Measurements from ENCODE around the gene LRRC72. TPM values are rescaled to one million over a fixed set of nuclear protein-coding genes. Genes with fewer than 3 reads are reported as not detected.
A peak's percentile ranks its signal among the peaks of the same experiment; 100 is the strongest.

LRRC72 gene
- total RNA-seq, 1 donor from 2014 or later = not detected

DNA sequence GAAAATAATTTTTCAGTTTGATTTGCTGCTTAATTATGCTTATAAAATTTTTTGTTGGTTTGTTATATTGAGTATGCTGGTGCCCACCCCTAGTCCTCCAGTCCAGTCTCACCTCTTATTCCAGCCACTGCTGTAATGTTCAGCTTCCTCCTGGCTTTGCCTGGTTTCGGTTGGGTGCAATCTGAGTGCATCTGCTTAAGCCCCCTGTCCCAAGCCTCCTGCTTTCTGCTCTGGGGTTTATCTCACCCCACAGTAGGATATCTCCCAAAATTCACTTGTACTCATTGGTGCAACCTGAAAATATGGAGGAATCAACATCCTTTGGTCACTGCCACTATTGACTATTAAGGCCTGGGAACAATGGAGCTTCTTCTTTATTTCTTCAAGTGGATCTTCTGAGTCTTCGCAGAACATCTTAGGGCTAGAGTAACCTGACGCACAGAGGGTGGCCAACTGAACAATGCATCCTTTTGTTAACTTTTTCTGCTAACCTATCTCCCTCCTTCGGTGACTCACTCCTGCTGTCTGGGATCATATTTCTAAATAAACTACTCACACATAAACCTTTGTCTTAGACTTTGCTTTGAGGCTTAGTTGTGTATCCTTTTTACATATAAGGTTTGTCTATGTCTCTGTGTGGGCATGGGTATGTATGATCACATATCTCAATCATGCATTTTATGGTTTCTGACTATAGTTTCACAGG, 42.0 kb upstream of the LRRC72 start:
- peak overlapping the region; percentile 44 for H3K4me2 ChIP-seq (ENCODE audit: low read length)
- FAIRE-seq = peak; percentile 63
- no peak overlapping the region for H2AFZ ChIP-seq (ENCODE audit: low read depth, low read length)

GRCh38 chr7:16491148-16491547, 35.5 kb upstream of the LRRC72 start:
- no peak overlapping the region for H3K9ac ChIP-seq (ENCODE audit: low read length)
- peak overlapping the region; percentile 36 for H3K27ac Mint-ChIP-seq (ENCODE audit: unreplicated experiment)
- peaks cover 9% of the 10 kb centered on the region for H3K4me1 ChIP-seq (ENCODE audit: insufficient read depth, low read length)
- H3K36me3 Mint-ChIP-seq (ENCODE audit: low read depth, unreplicated experiment) = peaks cover 2% of the 10 kb centered on the region
- H4K20me1 ChIP-seq (ENCODE audit: insufficient read depth, low read length) = no peaks in the 10 kb centered on the region
- no peak for FAIRE-seq
- H3K27me3 Mint-ChIP-seq (ENCODE audit: low read depth, unreplicated experiment) = no peaks in the 10 kb centered on the region
- H3K4me1 Mint-ChIP-seq (ENCODE audit: low read depth, unreplicated experiment) = peaks cover 23% of the 10 kb centered on the region
- no peak for DNase-seq (ENCODE audit: low read depth)
- H3K36me3 ChIP-seq (ENCODE audit: insufficient read depth, low read length) = no peaks in the 10 kb centered on the region
- no peak overlapping the region for H3K4me3 Mint-ChIP-seq (ENCODE audit: unreplicated experiment)
- TF ChIP-seq EZH2 (IDR thresholded peaks at IDR 0.05; ENCODE audit: insufficient read depth, low read length) (no peak), CTCF (IDR thresholded peaks at IDR 0.05; ENCODE audit: insufficient read depth, low read depth, low read length) (no peak)
- peaks cover 2% of the 10 kb centered on the region for H3K9me3 Mint-ChIP-seq (ENCODE audit: unreplicated experiment)
- no peak overlapping the region for H3K4me3 ChIP-seq (ENCODE audit: insufficient read depth, low read depth, low read length)
- H3K27me3 ChIP-seq (ENCODE audit: insufficient read depth, low read length) = no peaks in the 10 kb centered on the region
- no peaks in the 10 kb centered on the region for H3K9me3 ChIP-seq (ENCODE audit: insufficient read depth, low read depth, low read length)
- H2AFZ ChIP-seq (ENCODE audit: low read depth, low read length) = no peak overlapping the region
- no peaks in the 10 kb centered on the region for H3K79me2 ChIP-seq (ENCODE audit: insufficient read depth, low read length)
- H3K4me2 ChIP-seq (ENCODE audit: low read length) = no peak overlapping the region
- no peak overlapping the region for H3K27ac ChIP-seq (ENCODE audit: low read depth, low read length)

More for the DNA sequence above, 42.0 kb upstream of the LRRC72 start:
- Histone ChIP-seq H3K36me3 (ENCODE audit: insufficient read depth, low read length) (no peaks in the 10 kb centered on the region), H3K27me3 (ENCODE audit: insufficient read depth, low read length) (no peaks in the 10 kb centered on the region), H3K9ac (ENCODE audit: low read length) (no peak overlapping the region), H3K9me3 (ENCODE audit: insufficient read depth, low read depth, low read length) (no peaks in the 10 kb centered on the region), H3K79me2 (ENCODE audit: insufficient read depth, low read length) (no peaks in the 10 kb centered on the region), H3K27ac (ENCODE audit: low read depth, low read length) (peak overlapping the region; percentile 34), H4K20me1 (ENCODE audit: insufficient read depth, low read length) (no peaks in the 10 kb centered on the region), H3K4me1 (ENCODE audit: insufficient read depth, low read length) (peaks cover 10% of the 10 kb centered on the region), H3K4me3 (ENCODE audit: insufficient read depth, low read depth, low read length) (no peak overlapping the region)
- no peak for TF ChIP-seq CTCF (IDR thresholded peaks at IDR 0.05; ENCODE audit: insufficient read depth, low read depth, low read length)
- TF ChIP-seq EZH2 (IDR thresholded peaks at IDR 0.05; ENCODE audit: insufficient read depth, low read length) = no peak
- peaks cover 5% of the 10 kb centered on the region for H3K9me3 Mint-ChIP-seq (ENCODE audit: unreplicated experiment)
- H3K27me3 Mint-ChIP-seq (ENCODE audit: low read depth, unreplicated experiment) = no peaks in the 10 kb centered on the region
- peaks cover 2% of the 10 kb centered on the region for H3K36me3 Mint-ChIP-seq (ENCODE audit: low read depth, unreplicated experiment)
- no peak overlapping the region for H3K27ac Mint-ChIP-seq (ENCODE audit: unreplicated experiment)
- H3K4me1 Mint-ChIP-seq (ENCODE audit: low read depth, unreplicated experiment) = peaks cover 11% of the 10 kb centered on the region
- DNase-seq (ENCODE audit: low read depth) = peak; percentile 94
- H3K4me3 Mint-ChIP-seq (ENCODE audit: unreplicated experiment) = no peak overlapping the region

GRCh38 chr7:16492513-16493062, 34.0 kb upstream of the LRRC72 start:
- peak overlapping the region; percentile 52 for H2AFZ ChIP-seq (ENCODE audit: low read depth, low read length)
- H3K4me3 Mint-ChIP-seq (ENCODE audit: unreplicated experiment) = peak overlapping the region; percentile 34
- peak; percentile 58 for DNase-seq (ENCODE audit: low read depth)
- peak overlapping the region; percentile 20 for H3K27ac ChIP-seq (ENCODE audit: low read depth, low read length)
- H4K20me1 ChIP-seq (ENCODE audit: insufficient read depth, low read length) = no peaks in the 10 kb centered on the region
- peaks cover 9% of the 10 kb centered on the region for H3K4me1 ChIP-seq (ENCODE audit: insufficient read depth, low read length)
- no peaks in the 10 kb centered on the region for H3K9me3 ChIP-seq (ENCODE audit: insufficient read depth, low read depth, low read length)
- TF ChIP-seq EZH2 (IDR thresholded peaks at IDR 0.05; ENCODE audit: insufficient read depth, low read length) = no peak
- peak overlapping the region; percentile 60 for H3K27ac Mint-ChIP-seq (ENCODE audit: unreplicated experiment)
- H3K36me3 Mint-ChIP-seq (ENCODE audit: low read depth, unreplicated experiment) = no peaks in the 10 kb centered on the region
- H3K4me1 Mint-ChIP-seq (ENCODE audit: low read depth, unreplicated experiment) = peaks cover 23% of the 10 kb centered on the region
- H3K27me3 Mint-ChIP-seq (ENCODE audit: low read depth, unreplicated experiment) = no peaks in the 10 kb centered on the region
- no peak overlapping the region for H3K4me3 ChIP-seq (ENCODE audit: insufficient read depth, low read depth, low read length)
- H3K9me3 Mint-ChIP-seq (ENCODE audit: unreplicated experiment) = no peaks in the 10 kb centered on the region
- peak overlapping the region; percentile 65 for H3K4me2 ChIP-seq (ENCODE audit: low read length)
- no peak for FAIRE-seq
- peak overlapping the region; percentile 32 for H3K9ac ChIP-seq (ENCODE audit: low read length)
- no peaks in the 10 kb centered on the region for H3K79me2 ChIP-seq (ENCODE audit: insufficient read depth, low read length)
- H3K36me3 ChIP-seq (ENCODE audit: insufficient read depth, low read length) = no peaks in the 10 kb centered on the region
- H3K27me3 ChIP-seq (ENCODE audit: insufficient read depth, low read length) = no peaks in the 10 kb centered on the region

All from astrocyte (in vitro differentiated cells and primary cell).